GM04504 (cell line): Measurements from ENCODE around the gene STXBP2.

Experiments
- DNase-seq: peaks from one replicate; pipeline ENCODE4 v3.0.0-alpha.2; 2012; ENCODE audit warnings: low read depth

Gene STXBP2

GRCh38 chr19:7681340-7682174 lies 44.6 kb downstream of the STXBP2 start:
- peak; percentile 46 for DNase-seq

- DNase-seq: no peak
Observed at GRCh38 chr19:7682175-7682855, 45.4 kb downstream of the STXBP2 start.

- no peak for DNase-seq
Observed at GRCh38 chr19:7685546-7686445, 48.9 kb downstream of the STXBP2 start.

GRCh38 chr19:7687177-7687576 lies 50.3 kb downstream of the STXBP2 start:
- no peak for DNase-seq

GRCh38 chr19:7689165-7689564 lies 52.3 kb downstream of the STXBP2 start:
- DNase-seq: no peak

- DNase-seq: no peak
Observed at GRCh38 chr19:7690779-7691258, 53.9 kb downstream of the STXBP2 start.

GRCh38 chr19:7691497-7691896 lies 54.6 kb downstream of the STXBP2 start:
- DNase-seq: no peak

- DNase-seq: no peak
Observed at GRCh38 chr19:7692417-7693088, 55.6 kb downstream of the STXBP2 start.

GRCh38 chr19:7694499-7694898 lies 57.6 kb downstream of the STXBP2 start:
- DNase-seq: no peak
